Renal cortical epithelial cell (primary cell): ENCODE measurements around the gene GALR3. TPM values are rescaled to one million over a fixed set of nuclear protein-coding genes. Genes with fewer than 3 reads are reported as not detected.

Source experiments
- DNase-seq: peaks from one replicate; pipeline ENCODE4 v3.0.0-alpha.2; 2011; ENCODE audit warnings: low read depth
- total RNA-seq: library from RNA; depleted of rRNA; stranded (reverse); fragments of >200 nt; gene quantifications from 2 replicates; pipeline ENCODE4 v1.2.3, GENCODE V29; 2014

GALR3 gene
- total RNA-seq, 1 donor from 2014 or later: not detected

DNA sequence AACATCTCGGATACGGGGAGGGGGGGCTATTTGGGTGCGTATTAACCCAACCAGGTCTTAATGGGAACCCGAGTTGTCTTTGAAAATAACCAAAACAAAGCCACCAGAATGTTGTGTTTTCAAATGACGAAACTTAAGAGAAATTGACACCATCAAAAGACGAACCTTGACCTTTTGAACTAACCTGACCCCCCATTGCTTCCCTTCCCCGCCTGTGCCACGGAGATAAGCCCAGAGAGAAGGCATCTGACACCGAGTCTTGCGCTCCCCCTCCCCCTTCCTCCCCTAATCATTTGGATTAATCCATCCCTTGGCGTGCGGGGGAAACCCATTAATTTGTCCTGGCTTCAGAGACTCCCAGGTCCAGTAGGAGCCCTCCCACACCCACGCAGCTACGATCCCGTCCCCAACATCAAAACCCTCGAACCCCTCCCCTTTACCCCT, 20.0 kb upstream of the GALR3 start:
- DNase-seq: no peak

DNA sequence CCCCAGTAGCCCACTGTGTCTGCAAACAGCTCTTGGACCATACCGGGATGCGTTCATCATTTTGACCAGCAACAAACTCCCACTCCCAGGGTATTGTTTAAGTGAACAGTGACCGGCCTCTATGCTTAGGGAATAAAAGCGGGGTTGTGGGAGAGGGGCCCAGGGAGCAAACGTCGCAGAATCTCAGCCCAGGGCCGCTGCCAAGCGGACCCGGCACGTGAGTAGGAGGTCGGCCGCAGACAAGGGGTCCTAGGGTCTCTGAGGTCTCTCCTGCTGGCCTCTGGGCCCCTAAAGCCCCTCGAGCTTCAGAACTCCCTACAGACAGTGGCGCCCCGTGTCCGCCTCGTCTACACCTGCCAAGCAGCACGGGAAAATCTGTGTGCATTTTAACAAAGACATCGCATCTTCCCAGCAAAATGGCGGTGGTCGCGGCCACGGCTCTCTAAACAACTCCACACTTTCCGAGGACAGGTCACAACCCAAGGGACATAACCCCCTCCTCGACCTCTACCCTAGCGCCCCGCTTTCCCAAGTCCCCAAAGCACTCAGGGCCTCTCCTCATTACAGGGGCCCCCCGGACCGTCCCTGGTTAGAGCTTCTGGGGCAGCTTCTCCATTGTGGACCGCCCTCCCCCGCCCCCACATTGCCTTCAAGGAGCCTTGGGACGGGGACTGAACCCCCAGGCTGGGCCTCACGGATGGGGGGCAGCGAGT, 19.4 kb upstream of the GALR3 start:
- DNase-seq: no peak

DNA sequence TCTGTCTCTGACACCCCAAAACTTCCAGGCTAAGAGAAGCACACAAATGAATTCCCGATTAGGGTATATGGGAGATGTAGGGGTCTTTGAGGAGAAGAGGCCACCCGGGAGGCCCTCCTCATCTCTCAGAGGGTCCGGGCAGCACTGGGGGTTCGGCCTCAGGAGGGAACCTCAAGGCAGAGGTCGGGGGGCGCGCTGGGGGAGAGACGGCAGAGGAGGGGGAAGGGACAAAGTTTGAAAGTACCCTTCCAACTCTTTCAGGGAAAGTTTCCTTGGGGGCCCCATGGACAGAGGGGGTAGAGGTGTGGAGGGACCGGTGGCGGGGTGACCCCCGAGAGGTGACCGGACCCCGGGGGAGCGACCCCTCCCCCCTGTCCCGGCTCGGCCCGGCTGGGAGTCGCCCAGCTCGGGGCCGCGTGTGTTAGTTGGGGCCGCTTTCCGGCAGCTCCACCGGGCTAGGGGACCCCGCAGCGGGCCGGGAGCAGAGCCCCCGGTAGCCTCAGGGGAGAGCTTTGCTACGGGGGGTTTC, 18.8 kb upstream of the GALR3 start:
- DNase-seq: no peak

DNA sequence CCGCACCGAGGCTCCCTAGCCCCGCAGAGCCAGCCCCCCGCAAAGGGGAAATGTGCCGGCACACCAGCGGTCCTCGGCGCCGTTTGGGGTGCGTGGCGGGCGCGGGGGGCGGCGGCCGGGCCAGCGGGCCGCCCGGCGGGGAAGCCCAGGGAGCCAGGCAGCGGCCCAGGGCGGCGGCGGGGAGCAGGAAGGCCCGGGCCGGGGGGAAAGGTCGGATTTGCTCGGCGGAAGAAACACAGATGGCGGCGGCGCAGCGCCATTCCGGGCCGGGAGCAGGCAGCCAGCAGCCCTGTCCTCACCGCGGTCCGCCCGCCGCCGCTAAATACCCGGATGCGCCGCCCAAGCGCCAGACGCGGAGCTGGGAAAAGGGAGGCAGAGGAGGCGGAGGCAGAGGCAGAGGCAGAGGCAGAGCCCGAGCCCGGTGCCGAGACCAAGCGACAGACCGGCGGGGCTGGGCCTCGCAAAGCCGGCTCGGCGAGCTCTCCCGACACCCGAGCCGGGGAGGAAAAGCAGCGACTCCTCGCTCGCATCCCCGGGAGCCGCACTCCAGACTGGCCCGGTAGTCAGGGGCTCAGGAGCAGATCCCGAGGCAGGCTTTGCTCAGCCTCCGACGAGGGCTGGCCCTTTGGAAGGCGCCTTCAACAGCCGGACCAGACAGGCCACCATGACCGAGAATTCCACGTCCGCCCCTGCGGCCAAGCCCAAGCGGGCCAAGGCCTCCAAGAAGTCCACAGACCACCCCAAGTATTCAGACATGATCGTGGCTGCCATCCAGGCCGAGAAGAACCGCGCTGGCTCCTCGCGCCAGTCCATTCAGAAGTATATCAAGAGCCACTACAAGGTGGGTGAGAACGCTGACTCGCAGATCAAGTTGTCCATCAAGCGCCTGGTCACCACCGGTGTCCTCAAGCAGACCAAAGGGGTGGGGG, 18.0 kb upstream of the GALR3 start:
- peak; percentile 35 for DNase-seq

DNA sequence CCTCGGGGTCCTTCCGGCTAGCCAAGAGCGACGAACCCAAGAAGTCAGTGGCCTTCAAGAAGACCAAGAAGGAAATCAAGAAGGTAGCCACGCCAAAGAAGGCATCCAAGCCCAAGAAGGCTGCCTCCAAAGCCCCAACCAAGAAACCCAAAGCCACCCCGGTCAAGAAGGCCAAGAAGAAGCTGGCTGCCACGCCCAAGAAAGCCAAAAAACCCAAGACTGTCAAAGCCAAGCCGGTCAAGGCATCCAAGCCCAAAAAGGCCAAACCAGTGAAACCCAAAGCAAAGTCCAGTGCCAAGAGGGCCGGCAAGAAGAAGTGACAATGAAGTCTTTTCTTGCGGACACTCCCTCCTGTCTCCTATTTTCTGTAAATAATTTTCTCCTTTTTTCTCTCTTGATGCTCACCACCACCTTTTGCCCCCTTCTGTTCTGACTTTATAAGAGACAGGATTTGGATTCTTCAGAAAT, 17.3 kb upstream of the GALR3 start:
- DNase-seq: no peak

DNA sequence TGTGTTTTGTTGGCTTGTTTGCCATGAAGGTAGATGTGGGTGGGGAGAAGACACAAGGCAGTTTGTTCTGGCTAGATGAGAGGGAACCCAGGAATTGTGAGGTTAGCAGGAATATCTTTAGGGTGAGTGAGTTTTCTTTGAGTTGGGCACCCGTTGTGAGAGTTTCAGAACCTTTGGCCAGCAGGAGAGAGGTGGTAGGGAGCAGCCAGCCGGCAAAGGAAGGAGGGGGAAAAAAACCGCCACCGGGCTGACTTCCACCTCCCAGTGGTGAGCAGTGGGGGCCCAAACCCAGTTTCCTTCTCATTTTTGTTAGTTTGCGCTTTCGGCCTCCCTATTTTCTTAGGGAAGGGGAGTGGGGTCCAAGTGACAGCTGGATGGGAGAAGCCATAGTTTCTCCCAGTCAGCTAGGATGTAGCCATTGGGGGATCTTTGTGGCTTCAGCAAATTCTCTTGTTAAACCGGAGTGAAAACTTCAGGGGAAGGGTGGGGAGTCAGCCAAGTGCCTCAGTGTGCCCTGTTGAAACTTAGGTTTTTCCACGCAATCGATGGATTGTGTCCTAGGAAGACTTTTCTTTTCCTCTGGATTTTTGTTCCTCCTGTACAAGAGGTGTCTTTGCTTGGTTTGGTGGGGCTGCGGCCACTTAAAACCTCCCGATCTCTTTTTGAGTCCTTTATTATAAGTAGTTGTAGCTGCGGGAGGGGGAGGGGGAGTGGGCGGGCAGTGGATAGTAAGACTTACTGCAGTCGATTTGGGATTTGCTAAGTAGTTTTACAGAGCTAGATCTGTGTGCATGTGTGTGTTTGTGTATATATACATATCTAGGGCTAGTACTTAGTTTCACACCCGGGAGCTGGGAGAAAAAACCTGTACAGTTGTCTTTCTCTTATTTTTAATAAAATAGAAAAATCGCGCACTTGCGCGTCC, 16.5 kb upstream of the GALR3 start:
- DNase-seq: peak; percentile 69

DNA sequence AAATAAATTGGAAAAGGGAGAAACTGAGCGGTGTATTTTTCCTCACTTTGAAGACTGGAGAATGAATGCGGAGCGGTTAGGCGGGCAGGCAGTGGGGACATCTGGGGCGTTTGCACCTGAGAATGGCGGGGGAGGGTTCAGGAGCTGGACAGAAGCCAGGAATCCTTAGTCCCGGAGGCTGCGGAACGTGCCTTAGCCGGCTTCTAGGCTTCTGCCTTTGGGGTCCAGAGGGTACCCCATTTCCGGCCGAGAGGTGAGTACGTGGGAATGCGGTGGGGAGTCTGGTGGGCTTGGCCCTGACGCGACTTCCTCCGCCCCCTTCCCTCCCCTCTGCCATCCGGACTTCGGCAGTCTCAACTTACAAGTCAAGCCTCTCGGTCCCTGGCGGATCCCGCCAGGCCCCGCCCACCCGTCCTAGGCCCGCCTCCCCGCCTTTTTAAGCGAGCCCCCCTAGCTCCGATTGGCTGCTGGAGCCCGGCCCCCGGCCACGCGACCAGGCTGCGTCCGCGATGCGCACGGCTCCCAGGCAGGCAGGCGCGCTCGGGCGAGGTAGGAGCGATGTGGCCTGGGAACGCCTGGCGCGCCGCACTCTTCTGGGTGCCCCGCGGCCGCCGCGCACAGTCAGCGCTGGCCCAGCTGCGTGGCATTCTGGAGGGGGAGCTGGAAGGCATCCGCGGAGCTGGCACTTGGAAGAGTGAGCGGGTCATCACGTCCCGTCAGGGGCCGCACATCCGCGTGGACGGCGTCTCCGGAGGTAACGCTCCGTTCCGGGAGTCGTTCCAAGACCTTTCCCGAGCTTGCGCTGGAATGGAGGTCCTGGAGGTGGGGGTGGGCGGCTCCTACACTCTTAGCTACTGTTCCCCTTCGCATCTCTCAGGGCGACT, 15.5 kb upstream of the GALR3 start, which contains the start of gene GCAT:
Gene GCAT (plus strand): TSS at position 525 of the 884 bp plus-strand sequence. CDS start 34 bp downstream, at position 559.
- peak; percentile 88 for DNase-seq

DNA sequence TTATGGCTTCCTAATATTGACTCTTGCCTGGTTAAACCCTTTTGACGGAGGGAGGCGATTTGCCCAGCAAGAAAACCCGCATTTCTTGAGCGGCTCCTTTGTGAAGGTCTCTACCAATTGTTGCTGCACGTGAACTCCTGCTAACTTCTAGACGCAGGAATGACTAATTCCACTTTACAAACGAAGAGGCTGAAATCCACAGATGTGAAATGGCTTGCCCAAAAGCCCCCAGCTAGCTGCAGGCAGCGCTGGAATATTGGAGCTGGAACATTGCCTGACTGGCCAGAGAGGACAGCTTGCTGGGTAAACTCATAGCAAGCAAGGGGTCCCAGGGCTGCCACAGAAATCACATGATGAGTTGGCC, 14.9 kb upstream of the GALR3 start:
- peak; percentile 29 for DNase-seq

DNA sequence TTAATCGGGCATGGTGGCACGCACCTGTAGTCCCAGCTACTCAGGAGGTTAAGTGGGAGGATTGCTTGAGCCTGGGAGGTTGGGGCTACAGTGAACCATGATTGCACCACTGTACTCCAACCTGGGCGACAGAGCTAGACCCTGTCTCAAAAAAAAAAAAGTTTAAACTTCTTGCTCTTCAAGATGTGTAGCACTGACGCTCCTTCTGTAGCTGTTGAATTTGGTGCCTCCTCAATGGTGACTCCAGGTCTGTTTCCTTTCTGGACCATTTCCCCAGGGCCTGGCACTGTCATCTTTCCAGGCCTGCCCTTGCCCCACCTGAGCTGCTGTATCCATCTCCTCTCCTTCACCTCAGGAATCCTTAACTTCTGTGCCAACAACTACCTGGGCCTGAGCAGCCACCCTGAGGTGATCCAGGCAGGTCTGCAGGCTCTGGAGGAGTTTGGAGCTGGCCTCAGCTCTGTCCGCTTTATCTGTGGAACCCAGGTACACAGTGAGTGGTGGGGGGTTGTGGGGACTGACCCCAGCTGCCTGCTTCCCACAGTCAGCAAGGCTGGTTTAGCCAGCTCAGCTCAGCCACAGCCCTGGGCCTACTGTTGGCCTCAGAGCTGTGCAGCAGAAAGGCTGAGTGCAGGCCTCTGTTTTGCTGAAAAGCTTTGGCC, 13.4 kb upstream of the GALR3 start:
- no peak for DNase-seq

DNA sequence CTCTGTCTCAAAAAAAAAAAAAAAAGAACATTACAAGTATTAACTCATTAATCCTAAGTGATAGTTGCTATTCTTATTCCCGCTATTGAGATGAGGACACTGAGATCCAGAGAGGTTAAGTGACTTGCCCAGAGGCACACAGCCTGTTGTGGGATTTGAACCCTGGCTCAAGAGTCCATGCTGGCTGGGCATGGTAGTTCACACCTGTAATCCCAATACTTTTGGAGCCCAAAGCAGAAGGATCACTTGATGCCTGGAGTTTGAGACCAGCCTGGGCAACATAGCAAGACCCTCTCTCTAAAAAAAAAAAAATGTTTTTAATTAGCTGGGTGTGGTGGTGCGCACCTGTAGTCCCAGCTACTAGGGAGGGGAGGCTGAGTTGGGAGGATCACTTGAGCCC, 11.3 kb upstream of the GALR3 start:
- DNase-seq: no peak

DNA sequence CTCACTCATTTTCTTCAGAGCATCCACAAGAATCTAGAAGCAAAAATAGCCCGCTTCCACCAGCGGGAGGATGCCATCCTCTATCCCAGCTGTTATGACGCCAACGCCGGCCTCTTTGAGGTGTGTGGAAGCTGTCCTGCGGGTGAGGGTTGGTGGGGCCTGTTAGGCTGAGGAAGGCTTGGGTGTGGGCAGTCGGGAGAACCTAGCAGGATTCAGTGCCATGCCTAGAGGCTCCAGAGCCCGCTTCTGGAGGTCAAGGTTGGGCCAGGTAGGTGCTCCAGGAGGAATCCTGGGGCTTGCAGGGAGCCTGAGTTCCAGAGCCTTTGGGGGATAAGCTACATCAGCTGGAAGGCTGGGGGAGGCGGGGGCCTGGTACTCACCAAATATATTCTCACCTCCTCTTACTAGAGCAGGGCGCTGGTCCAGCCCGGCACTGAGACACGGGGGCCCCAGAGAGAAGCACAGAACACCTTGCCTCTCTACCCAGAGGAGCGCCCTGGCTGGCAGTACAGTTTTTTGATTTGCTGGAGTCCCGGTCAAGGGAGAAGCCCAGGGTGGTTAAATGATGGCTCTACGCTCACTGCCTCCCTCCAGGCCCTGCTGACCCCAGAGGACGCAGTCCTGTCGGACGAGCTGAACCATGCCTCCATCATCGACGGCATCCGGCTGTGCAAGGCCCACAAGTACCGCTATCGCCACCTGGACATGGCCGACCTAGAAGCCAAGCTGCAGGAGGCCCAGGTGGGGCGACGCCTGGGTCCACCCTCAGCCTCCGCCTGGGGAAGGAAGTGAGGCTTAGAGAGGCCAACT, 10.1 kb upstream of the GALR3 start:
- DNase-seq: no peak

DNA sequence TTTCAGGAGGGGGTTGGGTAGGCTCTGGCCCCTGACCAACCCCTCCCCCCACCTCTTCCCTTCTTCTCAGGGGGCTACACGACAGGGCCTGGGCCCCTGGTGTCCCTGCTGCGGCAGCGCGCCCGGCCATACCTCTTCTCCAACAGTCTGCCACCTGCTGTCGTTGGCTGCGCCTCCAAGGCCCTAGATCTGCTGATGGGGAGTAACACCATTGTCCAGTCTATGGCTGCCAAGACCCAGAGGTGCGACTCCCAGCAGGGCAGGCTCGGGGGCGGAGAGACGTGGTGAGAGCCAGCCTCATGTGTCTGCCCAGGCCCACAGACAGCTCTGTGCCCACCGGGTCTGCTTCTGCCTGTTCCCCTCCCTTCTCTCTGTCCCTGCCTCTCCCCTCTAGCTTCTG, 7.6 kb upstream of the GALR3 start:
- no peak for DNase-seq

DNA sequence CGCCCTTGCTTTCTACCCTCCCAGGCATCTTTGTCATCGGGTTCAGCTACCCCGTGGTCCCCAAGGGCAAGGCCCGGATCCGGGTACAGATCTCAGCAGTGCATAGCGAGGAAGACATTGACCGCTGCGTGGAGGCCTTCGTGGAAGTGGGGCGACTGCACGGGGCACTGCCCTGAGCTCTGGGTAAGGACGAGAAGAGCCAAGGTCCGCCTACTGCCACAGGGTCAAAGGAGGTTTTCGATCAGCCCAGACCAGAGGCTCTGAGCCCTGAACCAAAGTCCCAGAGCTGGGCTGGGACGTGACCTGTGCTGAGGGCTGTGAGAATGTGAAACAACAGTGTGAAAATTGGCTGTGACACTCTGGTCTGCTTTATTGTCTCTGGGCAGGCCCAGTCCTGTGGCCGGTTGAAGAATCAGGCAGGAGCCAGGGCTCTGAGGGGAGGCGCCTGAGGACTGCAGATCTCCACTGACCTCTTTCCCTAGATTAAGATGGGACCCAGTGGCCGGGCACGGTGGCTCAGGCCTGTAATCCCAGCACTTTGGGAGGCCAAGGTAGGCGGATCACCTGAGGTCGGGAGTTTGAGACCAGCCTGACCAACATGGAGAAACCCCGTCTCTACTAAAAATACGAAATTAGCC, 6.5 kb upstream of the GALR3 start:
- DNase-seq: no peak

DNA sequence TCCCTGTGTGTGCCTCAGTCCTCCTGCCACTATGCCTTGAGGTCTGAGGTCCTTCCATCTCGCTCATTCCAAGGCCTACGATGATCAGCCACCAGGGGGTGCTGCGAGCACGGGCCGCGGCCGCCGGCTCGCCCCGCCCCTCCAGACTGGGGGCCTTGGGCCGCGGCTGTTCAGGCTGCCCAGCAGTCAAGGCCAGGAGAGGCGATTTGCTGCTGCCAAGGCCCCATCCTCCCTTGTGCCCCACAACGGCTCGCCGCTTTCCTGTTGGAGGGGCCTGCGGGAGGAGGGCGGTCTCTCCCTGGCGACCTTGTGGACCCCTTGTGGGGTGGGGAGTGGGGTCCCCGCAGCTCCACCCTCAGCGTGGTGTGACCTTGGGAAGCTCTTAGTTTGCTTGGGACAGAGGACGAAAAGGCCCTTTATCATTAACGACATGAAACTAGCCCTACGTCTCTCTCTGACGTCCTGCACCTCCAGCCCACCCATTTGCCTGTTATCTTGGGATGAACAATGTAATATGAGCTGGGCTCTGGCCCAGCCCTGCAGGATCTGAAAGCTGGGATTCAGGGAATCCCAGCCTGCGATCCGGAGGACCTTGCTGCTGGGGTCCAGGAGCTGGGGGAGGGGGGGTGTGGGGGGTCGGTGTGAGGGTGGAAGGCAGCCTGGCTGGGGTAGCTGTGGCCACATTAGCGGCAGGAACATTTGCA, 5.3 kb upstream of the GALR3 start:
- DNase-seq: peak; percentile 40

DNA sequence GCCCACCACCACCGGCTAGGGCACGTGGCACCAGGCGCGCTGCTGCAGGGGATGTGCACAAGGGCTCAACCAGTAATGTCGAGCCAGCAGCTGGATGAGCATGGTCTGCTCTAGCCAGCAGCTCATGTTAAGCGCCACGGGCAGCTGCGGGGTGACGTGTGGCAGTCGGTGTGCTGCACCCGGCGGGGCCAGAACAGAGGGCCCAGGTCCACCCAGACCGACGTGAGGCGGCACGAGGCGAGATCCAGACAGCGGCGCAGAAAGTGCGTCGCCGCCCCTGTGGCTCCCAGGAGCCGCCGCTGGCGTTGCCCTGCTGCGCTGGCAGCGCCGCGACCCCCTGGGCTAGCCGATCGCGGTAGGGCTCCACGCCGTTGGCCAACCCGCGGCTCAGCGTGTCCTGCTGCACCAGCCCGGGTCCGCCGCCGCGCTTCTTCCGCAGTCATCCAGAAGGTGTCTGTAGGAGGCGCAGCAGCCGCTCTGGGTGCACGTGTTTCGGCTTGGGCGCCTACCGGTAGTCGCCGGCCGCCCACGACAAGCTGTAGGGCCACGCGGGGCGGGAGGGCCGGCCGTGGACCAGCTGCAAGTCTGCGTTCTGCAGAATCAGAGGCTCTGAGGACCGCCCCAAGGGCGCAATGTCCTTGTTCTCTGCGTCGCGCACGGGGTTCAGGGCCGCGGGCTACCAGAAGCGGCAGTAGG, 4.6 kb upstream of the GALR3 start:
- no peak for DNase-seq

DNA sequence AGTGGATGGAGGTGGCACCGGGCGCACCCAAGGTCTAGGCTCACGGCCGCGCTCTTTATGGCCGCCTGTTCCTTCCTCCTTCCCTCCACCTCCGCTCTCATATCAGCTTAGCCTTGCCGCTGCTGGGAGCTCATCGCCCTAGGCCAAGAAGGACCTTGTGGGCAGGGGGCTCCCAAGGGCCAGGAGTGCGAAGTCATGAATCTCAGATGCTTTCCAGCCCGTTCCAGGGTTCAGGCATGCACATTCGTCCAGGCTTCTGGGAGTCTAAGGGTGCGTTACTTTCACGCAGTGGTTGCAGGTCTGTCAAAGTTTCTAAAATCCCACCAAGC, 4.1 kb upstream of the GALR3 start:
- DNase-seq: no peak

DNA sequence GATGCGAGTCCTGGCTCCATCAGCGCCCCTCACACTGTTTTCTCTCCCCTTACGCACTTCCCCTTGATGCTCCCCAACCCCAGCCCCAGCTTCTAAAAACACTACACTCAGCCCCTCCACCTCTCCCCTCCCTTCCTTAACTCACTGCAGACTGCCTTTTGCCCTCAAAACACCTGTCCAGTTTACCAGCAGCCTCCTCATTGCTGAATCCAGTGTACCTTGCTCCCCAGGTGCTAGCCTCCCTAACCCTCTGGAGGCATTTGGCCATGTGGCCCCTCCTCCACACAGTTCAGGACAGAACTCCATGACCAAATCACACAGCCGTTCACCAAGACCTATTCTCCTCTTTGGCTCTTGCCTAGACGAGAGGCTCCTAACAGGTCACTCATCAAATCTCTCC, 2.8 kb upstream of the GALR3 start:
- no peak for DNase-seq
